ENCODE results near the gene STXBP6.

GRCh38 chr14:24971255-24971654, 78.7 kb downstream of the STXBP6 start:
- no peak for TF ChIP-seq CREB5 (CRISPR knock-in tag; IDR thresholded peaks at IDR 0.05; ENCODE audit: low read depth)
- no peak for TF ChIP-seq ZFP30 (CRISPR knock-in tag; IDR thresholded peaks at IDR 0.05)
- TF ChIP-seq PATZ1 (CRISPR knock-in tag; IDR thresholded peaks at IDR 0.05; ENCODE audit: borderline replicate concordance) = no peak
- TF ChIP-seq POU6F1 (CRISPR knock-in tag; IDR thresholded peaks at IDR 0.05; ENCODE audit: borderline replicate concordance, low read depth) = no peak
- no peak for TF ChIP-seq ARNTL (CRISPR knock-in tag; IDR thresholded peaks at IDR 0.05; ENCODE audit: borderline replicate concordance, low read depth)
- TF ChIP-seq BACH2 (CRISPR knock-in tag; IDR thresholded peaks at IDR 0.05; ENCODE audit: borderline replicate concordance) = no peak
